Fibroblast of skin of right quadriceps (primary cell): Measurements from ENCODE around the gene MAP3K14.
A peak's percentile ranks its signal among the peaks of the same experiment; 100 is the strongest.

Source experiments
- DNase-seq: peaks from one replicate; pipeline ENCODE4 v3.0.0-alpha.2; 2013

MAP3K14 gene

DNA sequence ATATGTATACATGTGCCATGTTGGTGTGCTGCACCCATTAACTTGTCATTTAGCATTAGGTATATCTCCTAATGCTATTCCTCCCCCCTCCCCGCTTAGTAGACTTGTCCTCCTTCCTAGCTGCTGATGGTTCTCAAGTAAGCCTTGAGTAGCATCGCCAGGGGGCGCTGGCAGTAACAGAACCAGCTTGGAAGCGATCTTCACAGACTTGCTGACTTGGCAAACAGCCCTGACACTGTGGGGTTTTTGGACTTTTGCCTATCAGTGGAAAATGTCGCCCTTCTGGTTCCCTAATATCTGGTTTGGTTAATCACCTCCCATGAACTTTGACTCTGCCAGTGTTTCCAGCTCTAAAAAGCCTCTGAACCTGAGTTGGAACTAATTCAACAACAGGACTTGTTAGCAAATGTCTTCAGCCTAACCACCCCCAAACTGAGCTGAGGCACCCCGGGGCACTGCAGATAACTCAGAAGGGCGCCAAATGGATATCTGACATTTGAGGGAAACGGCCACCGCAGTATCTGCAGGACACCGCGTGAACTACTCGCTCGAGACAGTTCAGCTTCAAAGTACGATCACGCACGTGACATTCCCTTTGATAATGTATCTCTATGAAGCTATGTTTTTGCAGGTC is 39.5 kb downstream of the MAP3K14 start:
- peak; percentile 87 for DNase-seq

DNA sequence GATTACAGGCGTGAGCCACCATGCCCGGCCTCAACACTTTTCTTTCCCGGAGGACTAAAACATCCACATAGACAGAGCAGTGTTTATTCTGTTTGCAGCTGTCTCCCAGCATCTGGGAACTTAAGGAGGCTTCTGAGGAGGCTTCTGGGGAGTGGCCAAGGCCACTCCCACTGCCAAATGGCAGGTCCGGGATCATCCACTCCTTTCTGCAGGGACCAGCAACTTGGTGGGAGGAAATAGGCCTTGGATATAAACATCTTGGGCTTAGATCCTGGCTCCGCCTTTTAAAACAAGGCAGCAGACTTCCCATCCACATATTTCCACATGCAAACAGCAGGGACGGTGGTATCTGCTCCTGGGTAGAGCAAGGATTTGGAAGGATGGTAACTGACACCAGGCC is 40.8 kb downstream of the MAP3K14 start:
- DNase-seq, result no peak

DNA sequence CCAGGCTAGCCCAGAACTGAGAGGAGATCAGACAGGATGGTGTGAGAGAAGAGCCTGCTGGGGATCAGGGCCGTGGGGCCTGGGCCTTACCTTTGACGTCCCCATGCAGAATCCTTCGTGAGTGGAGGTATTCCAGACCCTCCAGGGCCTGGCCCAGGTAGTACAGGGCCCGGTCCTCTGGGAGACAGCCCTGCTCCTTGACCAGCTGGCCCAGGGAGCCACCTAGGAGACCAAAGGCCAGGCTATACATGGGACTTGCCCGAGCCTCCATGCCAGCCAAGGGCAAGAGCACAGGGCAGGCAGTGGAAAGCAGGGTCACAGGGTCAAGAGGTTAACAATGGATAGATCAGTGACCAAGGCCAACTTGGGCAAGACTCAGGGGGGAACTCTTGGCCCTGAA is 42.8 kb downstream of the MAP3K14 start:
- DNase-seq, result no peak

DNA sequence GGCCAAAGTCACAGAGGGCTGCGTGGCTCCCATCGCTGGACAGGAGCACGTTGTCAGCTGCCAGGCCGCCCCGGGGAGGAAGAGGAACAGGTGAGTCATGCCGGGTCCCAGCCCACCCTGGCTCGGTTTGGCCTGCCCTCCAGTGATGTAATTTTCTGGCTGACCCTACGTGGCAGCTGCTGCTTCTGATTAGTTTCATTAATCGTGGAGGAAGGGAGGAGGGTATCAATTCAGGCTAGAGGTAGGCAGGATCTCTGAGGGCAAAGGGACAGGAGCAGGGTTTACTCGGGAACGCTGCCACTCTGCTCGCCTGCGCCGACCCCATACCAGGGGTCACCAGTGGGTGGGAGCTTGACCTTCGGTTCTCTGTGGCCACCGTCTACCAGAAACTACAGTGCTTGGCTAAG is 43.3 kb downstream of the MAP3K14 start:
- DNase-seq, result no peak

DNA sequence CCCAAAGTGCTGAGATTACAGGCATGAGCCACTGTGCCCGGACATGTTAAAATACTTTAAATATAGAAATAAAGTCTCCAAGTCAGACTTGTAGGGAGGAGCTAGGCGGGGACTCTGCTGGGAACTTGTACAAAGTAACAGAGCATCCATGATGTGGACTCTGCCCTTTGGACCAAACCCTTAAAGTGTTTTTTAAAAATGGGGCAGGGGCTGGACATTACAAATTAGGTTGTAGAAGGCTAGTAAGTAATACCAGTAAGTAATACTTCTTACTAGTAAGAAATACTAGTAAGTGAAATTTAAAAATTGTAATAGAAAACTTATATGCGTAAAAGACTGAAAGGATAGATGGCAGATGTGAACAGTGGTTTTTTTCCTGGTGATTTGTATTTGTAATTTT is 45.2 kb downstream of the MAP3K14 start:
- no peak for DNase-seq

DNA sequence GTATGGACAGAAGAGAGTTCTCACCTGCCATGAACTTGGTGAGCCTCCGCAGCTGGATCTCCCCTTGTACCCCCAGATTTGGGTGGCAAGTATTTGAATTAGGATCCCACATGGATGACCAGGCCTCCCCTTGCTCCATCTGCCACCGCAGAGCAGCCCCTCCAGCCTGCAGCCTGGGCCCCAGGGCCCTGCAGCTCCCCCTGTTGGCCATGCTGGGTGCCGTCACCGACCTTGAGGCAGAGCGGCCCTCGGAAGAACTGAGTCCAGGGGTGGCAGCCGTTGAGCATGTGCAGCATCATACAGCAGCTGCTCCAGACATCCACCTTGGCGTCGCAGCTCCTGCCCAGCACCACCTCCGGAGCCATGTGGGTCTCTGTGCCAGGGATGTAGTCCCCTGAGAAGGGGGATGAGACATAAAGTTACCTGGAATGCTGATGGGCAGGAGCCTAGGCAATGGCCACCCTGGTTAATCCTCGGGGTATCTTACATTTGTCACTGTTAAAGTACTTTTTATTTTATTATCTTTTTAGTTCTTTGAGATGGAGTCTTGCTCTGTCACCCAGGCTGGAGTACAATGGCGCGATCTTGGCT is 45.9 kb downstream of the MAP3K14 start:
- no peak for DNase-seq

DNA sequence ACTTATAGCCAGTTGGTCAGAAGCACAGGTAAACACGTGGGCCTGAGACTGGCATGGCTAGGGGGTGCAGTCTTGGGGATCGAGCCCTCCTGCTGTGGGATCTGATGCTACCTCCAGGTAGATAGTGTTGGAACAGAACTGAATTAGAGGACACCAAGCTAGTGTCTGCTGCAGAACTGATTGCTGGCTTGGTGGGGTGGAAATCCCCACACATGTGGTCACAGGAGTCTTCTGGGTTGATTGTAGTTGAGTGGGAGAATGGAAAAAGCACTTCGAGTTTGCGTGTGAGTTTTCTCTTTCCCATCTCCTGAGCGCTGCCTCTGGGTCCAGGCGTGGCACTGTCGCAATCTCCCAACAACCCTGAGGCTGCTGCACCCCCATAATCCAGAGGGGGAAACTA is 46.9 kb downstream of the MAP3K14 start:
- no peak for DNase-seq

DNA sequence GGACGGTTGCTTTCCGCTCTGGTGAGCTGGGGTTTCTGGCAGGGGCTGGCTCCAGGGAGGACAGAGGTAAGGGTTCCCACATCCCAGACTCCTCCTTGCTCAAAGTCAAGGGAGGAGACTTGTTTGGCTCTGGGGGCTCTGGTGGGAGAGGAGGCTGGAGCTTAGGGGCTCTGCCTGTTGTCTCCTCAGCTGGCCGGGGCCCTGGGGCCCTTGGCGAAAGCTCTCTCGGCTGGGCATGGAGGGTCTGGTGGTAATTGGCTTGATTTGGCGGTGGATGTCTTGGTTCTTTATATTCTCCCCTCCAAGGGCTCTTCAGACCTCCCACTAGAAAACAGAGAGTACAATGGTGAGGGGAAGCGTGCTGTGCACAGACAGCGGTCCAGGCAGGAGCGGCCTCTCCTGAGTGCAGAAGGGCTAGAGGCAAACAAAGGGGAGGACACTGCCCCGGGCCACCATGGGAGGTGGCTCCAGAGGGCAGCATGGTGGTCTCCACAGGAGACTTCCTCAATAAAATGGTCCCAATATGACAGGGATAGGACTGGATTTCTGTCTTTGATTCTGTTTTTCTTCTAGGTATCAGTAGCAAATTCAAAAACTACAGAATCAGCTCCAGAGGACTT is 49.3 kb downstream of the MAP3K14 start:
- DNase-seq, result no peak

DNA sequence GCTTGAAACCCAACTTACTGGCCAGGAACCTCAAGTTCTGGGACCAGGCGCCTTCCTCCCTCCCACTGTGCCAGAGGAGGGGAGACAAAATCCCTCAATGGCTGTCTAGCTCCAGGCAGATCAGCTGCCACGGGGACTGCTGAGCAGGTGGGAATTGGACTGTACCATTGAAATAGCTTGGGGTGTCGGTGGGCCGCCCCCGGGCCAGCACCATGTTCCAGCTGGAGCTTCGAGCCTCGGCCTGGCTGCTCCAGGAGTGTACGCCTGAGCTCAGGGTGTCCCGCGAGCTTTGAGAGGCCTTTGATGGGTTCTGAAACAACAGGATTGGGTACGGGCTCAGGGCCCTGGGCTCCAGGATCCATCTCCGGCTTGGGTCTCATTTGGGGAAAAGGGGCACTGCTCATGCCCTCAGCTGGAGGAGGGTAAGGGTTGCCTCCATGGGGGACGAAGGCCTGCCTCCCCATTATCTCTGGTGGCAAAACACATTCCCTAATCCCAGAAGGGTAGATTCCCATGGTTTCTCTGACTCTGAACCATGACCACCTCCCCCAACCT is 50.4 kb downstream of the MAP3K14 start:
- no peak for DNase-seq

DNA sequence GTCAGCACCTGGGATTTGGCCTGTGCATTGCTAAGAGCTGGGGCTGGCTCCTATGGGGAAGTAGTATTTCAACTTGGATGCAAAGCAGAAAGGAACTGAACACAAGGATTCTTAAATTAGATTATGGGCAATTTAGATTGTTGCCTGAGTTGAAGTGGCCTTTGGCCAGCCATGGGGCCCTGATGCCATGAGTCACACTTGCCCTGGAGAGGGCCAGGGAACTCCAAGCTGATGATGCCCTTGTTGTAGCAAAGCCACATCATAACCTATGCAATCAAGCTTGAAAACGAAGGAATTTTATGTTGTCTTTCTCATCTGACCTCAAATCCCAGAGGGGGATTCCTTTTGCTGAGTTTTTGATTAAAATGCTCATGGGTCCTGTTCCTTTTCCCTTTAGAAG is 51.0 kb downstream of the MAP3K14 start:
- DNase-seq, result peak; percentile 83

DNA sequence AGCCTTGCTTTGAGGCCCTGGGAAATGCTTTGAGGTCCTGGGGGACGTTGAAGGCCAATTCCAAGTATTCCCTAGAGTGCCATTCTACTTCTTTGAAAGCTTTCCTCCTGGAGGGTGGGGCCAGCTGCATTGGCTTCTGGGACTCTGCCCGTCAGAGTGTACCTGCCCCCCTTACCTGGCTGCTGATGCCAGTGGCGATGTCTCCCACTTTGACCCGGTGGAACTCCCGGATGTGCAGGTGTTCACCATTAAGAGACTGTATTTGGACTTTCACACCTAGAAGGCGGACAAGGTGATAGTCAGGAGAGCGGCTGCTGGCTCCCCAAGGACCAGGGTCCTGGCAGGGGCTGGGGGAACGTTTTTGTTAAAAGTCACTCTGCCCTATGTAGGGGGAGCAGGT is 51.8 kb downstream of the MAP3K14 start:
- DNase-seq, result no peak

DNA sequence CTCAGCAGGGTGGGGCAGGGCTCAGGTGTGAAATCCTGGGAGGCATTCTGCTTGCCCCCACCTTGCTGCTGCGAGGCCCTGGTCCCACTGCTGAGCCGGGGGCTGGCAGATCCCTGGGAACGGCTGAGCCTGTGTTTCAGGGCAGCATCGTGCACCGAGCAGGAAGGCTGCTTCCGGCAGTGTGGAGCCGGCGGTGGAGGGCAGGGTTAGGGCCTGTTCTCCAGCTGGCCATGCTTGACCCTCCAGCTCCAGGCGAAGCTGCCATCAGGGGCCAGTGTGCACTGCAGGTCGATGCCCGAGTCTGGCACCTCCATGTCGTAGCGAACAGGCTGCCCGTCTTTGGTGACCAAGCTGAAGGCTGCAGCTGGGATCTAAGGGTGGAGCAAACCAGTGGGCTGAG is 52.4 kb downstream of the MAP3K14 start:
- no peak for DNase-seq

DNA sequence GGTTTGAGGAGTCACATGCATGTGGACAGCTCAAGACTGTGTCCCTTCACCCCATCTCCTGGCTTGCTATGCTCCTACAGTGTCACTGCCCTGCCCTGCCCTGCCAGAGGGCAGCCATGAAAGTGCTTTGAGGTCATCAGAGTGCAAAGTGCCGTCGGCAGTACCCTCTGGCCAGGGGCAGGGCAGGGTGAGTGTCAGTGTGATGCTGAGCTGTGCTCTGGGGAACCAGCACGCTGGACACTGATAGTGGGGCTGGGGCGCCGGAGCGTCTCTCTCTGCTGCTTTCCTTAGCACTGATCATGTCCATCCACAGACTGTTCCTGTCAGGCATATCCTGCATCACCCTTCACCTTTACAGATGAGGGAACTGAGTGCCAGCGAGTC is 53.4 kb downstream of the MAP3K14 start:
- no peak for DNase-seq

DNA sequence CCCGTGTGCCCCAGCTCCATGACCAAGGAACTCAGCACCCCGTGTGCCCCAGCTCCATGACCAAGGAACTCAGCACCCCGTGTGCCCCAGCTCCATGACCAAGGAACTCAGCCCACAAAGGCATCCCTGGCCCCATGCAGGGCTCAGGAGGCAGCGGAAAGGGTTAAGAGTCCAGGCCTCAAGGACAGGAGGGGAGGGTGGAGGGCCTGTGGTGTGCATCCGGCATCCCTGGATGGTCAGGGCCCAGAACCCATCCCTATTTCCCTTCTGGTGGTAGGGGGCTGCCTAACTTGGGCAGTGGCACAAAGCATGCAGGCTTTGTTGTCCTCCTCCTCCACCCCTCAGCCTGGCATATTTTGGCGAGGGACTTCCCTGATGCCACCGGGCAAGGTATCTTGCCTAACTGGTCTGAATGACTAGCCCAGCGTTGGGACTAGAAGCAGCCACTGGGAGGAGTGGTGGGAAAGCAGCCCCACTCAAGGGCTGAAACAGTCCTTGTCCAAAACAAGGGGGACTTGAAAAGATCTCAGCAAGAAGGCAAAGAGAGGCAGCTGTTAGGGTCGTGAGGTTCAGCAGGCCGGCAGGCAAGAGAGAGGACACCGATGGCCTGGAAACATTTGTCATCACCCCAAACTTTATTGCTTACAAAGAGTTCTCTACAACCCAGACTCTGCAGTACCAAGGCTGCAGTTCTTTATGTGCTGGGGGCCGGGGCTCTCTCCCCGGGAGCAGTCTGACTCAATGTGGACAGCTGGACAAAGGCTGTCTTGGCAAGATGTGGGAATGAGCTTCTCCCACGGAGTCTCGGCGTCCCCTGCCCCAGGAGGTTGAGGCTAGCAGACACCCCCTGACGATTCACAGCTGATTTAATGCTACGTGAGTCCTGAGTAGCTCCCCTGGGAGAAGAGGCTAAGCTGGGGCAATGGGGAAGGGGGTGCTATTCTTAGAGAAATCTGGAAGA is 54.0 kb downstream of the MAP3K14 start:
- DNase-seq, result no peak

DNA sequence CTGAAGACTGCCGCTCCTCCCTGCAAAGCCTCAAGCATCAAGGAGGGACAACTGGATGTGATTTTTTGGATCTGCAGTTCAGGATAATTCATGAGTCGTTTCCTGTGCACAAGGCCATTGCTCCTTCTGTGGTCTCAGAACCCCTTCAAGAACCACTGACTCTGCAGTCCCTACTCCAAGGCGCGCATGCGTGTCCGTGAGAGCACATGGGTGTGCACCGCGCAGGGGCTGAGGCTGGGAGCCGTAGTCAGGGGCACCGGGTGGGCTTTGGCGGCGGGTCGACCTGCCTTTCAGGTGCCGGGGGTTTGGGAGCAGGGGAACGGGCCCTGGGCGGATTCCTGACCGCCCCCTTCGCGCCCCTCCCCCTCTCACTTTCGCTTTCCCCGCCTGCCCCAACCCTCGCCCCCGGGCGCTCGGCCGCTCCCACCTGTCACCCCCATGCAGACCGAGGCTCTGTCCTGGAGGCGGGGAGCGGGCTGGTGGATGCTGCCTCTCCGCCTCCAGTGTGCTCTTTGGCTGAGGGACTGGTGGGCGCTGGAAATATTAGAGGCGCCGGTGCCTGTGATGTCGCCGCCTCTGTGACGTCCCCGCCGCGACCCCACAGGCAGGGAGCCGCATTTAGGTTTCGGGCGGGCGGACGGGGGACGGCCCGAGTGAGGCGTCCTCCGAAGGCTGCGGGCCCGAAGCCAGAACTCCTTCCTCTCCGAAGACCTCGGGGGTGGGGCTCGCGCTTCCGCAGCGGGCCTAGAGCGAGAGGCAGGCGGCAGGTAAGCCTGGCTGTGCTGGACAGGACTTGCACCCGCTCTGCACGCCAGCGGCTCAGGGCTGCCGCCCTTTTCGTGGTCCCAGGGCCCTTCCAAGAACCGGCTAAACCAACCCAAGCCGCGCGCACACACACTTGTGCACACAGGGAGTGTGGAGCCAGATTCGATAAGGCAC is 55.0 kb downstream of the MAP3K14 start, which contains the start of gene SPATA32:
Gene SPATA32 (minus strand): TSS at position 518 of the 939 bp plus-strand sequence. CDS start 78 bp downstream, at position 440.
- DNase-seq, result peak; percentile 53

DNA sequence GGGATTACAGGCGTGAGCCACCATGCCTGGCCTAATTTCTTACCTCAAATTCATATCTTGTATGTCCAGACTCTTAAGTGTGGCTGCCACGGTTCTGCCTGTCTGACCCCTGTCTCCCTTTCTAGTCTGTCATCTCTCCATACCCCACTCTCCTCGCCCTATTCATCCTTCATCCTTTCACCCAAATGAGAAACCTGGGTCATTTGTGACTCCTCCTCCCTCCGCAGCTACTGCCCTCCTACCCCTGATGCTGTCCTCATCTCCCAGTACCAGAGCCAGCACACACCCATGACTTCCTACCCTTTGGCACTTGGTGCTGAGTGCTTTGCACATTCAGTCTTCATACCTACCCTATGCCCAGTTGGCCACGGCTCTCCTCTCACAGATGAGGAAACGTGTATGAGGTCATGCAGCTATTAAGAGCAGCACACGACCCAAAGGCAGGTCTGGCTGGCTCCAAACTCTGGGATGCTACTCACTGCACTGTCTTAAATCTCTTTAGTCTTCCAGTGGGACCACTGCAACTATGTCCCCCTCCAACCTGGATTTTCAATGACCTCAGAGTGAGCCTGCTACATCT is 56.5 kb downstream of the MAP3K14 start:
- no peak for DNase-seq

DNA sequence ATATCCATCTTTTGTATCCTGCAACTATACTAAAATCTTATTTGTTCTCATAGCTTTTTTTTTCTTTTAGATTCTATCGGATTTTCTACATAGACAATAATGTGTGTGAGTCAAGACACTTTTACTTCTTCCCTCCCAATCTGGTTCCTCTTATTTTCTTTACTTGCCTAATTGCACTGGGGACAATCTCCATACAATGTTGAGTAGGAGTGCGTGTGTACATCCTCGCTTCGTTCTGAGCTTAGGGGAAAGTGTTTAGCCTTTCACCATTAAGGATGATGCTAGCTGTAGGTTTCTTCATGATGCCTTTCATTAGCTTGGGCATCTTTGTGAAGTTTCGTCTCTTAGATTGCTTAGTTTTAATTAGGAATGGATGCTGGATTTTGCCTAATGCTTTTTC is 57.8 kb downstream of the MAP3K14 start:
- no peak for DNase-seq

DNA sequence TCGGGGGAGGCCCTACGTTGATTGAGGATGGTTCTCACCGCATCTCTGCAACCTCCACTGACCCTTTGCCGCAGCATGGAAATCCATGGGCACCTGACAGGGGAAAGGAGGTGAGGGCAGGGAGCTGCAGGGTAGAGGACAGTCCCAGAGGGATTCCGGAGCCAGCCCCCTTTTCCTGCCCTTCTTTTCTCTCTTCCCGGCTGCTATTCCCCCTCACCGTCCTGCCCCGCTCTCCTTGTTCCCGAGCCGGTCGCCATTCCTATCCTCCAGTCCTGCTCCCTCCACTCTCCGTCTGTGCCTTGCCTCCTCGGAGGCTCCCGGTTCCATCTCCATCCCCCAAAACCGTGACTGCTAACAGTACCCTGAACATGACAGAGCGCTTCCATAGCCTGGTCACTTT is 59.7 kb downstream of the MAP3K14 start:
- DNase-seq, result no peak

DNA sequence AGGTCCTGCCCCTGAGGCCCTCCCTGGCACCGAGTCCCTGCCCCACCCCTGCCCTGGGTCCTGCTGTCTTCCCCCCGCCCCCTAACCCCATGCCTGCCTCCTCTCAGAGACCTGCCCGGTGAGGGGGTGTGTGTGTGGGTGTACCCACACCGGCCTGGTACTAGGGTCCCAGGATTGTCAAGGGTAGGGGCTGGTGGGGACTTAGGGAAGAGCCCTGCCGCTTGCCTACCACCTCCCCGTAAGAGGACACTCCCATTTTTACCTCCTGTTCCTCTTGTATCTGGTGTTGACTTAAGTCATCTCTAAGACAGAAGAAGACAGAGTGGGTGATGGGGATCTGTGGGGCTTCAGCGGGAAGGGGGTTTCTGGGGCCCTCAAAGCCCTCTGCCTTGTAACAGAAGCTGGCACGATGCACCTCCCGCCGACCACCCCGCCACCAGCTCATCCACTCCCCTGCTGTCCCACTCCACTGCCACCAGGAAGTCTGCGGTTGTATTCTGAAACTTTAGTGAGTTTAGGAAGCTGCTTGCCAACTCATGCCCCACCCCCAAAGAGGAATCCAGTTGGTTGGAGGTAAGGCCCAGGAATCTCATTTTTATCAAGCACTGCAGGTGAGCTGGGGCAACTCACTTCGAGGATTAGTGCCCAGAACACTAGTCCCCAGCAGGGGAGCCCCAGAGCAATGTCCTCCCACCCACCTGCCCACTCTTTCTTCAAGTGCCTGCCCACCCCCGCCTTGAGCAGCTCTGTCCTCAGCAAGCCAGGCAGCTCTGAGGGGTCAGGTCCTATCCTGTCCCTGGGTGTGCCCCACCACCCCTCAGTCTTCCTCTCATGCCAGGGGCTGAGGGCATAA is 60.5 kb downstream of the MAP3K14 start:
- no peak for DNase-seq

DNA sequence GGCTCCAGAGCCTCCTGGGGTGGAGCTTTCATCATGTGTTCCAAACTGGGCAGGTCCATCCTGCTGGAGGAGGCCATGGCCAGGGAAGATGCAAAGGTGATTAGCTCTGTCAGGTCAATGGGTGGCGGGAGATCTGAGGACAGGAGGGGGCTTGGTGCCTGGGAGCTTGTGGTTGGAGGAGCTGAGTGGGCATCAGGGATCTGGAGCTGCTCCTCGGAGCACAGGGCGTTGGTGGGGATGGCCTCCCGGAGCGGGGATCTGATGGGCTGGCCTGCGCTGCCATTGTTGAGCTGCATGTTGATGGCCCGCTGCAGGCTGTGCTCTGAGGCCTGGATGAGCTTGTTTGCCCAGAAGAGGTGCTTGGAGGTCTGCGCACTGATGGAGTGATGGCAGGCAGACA is 61.5 kb downstream of the MAP3K14 start:
- no peak for DNase-seq

DNA sequence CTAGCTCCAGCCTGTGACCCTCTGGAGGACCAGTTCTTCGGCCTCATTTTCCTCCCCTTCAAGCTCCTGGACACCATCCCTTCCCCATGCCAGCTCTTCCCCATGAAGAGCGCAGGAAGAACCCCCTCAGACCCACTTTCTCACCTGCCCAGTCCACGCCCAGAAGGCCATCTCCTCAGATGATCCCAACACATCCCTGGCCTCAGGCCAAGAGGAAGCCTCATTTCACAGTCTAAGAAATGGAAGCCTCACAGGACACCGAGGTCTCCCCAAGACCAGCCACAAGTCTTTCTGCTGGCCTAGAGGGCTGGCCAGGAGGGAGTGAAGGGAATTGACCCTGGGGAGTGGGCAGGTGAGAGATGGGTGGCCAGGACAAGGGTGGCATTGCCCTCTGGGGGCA is 62.9 kb downstream of the MAP3K14 start:
- no peak for DNase-seq
